ENCODE data around the gene TM9SF1.
A peak's percentile ranks its signal among the peaks of the same experiment; 100 is the strongest.

TM9SF1 gene, protein sequence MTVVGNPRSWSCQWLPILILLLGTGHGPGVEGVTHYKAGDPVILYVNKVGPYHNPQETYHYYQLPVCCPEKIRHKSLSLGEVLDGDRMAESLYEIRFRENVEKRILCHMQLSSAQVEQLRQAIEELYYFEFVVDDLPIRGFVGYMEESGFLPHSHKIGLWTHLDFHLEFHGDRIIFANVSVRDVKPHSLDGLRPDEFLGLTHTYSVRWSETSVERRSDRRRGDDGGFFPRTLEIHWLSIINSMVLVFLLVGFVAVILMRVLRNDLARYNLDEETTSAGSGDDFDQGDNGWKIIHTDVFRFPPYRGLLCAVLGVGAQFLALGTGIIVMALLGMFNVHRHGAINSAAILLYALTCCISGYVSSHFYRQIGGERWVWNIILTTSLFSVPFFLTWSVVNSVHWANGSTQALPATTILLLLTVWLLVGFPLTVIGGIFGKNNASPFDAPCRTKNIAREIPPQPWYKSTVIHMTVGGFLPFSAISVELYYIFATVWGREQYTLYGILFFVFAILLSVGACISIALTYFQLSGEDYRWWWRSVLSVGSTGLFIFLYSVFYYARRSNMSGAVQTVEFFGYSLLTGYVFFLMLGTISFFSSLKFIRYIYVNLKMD

DNA sequence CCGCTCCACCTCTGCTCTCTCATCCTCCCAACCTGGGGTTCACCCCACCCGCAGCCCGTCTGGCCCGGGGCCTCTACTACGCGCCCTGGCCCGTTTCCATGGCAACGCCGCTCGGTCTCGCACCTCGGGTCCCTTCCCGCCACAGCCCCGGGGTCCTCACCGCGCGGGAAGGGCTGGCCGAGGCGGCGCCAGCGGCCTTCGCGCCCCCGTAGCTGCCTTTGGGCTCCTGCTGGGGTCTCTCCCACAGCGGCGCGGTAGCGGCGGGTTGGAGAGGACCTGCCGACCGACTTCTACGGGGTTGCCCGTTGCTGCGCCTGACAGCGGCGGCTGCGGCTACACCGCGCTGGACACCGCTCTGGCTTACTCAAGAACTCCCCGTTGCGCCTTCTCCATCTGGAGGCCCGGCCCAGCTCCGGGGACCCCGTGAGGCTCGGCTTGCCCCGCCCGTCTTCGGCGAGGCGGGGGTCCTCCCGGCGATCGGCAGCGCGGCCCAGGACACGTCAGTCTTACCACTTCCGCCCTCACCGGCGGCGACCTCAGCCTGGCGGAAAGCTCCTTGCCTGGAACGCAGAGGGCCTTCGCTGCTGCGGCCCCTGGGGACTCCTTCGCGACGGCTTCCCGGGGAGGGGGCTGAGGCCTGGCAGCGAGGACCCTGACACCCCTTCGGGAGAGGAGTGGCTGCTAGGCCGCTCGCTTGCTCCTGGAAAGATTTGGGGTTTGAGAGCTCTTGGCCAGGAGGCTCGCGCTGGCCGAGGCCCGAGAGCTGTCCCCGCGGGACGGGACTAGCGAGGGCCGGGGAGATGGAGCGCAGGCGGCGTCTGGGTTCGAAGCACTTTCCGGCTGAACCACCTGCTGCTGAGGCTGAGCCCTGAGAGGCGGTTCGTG is at the start of gene TM9SF1:
Gene TM9SF1 (minus strand): TSS at position 256 of the 885 bp plus-strand sequence. CDS start 422 bp downstream, outside the sequence.
- DNase-seq (ENCODE audit: low read depth) = peak; percentile 73

DNA sequence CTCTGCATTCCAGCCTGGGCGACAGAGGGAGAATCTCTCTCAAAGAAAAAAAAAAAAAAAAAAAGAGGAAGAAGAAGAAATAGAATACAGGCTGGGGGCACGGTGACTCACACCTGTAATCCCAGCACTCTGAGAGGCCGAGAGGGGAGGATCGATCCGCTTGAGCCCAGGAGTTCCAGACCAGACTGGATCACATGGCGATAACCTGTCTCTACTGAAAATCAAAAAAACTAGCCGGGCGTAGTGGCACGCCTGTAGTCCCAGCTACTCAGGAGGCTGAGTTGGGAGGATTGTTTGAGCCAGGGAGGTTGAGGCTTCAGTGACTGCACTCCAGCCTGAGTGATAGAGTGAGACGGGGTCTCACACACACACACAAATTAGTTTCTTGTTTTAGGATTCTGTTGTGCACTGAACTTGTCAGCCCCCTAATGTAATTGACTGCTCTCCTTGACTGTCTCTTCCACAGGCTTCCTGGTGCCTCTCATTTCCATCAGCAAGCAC is 48.1 kb upstream of the TM9SF1 start:
- peak; percentile 24 for DNase-seq (ENCODE audit: low read depth)

DNA sequence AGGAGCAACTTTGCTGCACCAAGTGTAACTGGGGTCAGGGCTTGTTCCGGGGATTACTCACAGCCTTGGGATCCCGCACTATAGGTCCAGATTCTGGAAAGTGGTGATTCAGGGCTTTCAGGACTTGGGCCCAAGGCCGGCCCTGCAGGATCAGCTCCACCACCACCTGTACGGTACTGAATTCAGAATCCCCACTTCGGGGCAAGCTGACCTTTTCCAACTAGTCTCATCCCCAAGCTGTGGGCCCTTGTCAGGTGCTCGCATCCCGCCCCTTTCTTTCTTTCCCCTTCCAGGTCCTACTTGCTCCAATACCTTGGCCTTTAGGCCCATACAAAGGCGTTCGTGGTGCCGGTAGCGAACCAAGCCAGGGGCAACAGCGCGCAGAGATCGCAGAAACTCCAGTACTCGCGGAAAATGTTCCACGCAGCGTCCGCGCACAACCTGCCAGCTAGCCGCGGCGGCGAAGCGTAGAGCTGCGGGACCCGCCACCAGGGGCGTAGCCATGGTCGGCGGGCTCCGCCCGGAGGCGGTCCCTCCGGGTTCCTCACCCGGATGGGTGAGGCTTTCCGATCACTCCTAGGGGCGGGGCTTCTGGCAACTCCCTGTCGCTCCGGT is 46.7 kb upstream of the TM9SF1 start:
- DNase-seq (ENCODE audit: low read depth) = peak; percentile 91

DNA sequence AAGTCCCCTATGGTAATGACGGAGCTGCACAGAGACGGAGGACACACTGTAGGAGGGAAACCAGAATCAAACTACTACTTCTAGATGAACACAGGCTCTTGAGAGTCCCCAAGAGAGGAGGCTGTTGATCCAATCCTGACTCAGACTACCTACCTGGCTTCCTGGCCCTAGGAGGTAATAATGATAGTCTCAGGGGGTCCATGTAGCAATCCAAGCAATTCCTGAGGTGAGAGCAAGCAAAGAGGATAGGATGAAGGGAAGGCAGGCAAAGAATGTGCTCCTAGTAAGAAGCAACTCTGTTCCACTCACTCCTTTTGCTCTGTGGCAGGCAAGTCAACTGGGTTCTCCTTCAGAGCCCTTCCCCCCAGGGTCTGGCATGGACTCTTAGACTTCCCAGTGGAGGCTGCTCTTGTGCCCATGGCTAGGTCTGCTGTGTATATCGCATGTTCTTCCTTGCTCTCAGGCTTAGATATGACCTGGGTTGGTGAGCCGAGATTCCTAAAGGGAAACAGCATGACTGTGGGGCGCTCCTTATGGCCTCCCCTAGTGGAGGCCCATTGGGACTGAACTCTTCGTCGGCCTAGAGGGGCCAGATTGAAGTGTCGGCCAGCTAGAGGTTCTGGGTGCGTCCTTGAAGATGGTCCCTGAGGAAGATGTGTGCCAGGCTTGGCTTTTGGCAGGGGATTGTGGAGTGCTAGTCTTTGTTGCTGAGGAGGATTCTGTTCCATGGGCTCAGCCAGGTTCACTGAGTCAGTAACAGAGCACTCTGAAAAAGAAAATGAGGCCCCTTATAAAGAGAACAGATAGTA is 45.1 kb upstream of the TM9SF1 start:
- no peak for DNase-seq (ENCODE audit: low read depth)

DNA sequence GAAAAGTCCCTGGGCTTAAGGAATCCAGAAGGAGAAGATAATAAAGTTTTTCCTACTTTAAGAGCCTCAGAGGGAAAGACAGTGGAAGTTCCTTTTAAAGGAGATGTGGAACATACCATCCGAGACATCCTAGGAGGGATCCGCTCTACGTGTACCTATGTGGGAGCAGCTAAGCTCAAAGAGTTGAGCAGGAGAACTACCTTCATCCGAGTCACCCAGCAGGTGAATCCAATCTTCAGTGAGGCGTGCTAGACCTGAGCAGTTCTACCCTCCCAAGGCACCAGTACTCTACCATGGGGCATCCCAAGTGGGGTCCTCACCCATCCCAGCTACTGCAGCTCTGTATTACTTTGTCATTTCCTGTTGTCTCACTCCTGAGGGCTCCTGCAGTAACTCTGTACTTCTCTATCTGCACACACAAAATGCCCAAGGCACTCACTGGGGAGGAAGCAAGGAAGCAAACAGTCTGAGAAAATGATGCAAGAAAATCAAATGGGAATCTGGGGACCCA is 43.3 kb upstream of the TM9SF1 start:
- DNase-seq (ENCODE audit: low read depth) = no peak

DNA sequence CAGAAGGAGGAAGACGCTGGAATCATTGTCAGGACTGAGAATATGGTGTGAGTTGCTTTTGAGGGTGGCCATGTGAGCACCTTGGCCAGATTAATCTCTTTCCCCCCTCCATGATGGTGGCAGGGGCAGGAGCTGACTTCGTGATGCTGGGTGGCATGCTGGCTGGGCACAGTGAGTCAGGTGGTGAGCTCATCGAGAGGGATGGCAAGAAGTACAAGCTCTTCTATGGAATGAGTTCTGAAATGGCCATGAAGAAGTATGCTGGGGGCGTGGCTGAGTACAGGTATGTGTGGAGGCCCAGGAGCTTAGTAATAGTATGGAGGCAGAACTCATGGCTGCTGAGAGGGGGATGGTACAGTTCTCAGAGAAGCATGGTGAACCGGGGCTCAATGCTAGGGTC is 42.9 kb upstream of the TM9SF1 start:
- no peak for DNase-seq (ENCODE audit: low read depth)

DNA sequence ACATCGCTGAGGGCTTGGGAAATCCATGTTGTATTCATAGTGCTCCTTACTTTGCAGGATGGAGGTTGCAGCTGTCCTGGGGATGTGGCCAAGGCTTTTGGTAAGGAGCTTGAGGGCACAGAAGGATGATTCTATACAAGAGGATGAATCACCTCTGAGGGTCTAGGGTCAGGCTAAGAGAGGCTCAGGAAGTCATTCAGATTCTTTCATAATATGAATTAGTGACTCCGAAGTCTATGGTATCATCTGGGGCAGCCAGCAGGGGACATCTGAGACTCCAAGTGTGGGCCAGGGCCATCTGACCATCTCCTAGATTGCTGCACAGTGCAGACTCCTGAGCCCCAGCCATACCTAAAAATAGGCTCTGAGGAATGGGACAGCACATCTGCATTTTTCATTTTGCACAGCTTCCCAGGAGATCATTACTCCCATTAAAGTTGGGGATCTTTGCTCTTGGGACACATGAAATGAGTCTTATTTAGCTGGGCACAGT is 42.3 kb upstream of the TM9SF1 start:
- DNase-seq (ENCODE audit: low read depth) = no peak

DNA sequence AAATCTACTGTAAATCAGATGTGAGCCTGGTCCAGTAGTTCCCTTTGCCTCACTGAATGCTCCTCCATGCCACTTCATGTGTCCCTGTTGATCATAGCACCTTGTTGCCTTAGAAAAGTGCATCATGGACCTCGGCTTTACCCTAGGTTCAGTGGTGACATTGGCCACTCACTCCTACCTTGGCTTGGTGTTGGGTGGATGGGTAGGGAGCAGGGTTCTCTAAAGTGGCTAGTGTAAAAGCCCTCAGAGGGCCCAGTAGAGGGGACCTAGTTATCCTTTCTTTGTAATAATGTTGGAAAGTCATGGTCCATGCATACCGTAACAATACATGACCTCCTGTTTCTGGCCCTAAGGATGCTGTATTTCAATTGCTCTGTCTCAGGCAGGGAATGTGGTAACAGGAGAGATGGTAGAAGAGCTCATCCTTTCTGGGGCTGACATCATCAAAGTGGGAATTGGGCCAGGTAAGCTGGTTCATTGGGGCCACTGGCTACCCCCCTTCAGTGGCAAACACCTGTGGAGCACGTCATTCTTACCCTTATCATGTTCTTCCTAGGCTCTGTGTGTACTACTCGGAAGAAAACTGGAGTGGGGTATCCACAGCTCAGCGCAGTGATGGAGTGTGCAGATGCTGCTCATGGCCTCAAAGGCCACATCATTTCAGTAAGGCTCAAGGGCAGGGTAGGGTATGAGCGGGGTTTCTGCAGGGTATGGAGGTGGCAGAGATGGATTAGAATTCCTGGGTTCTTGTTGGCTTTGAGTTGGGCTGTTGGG is 41.6 kb upstream of the TM9SF1 start:
- DNase-seq (ENCODE audit: low read depth) = no peak

DNA sequence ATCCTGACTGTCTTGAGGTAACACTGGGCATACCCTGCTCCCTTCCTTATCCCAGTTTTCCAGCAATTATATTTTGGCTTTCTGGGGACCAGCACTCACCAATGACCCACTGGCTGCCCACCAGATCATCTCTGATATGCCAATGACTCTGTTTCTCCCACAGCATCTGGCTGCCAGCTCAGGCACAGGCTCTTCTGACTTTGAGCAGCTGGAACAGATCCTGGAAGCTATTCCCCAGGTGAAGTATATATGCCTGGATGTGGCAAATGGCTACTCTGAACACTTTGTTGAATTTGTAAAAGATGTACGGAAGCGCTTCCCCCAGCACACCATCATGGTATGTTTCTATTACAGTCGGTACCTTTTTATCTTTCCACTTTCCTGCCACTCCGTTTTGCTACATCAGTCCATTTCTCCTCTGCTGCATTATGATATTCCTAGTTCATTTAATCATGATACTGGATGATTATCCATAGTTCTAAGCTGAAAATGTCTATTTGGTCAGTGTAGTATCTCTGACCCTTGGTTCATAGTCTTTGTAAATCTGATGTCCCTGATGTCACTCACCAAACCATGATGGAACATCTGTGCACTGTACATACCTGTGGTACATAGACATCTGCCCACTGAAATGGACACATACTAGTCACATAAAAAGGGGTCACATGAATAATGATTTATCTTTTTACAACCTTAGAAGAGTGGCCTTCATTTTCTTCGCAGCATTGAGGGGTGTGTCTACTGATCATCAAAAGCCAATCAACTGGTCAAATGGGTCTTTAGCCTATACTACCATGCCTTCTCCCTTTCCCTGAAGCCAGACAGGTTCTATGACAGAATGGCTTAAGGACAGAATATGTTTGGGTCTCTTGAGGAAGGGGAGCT is 40.8 kb upstream of the TM9SF1 start:
- no peak for DNase-seq (ENCODE audit: low read depth)

DNA sequence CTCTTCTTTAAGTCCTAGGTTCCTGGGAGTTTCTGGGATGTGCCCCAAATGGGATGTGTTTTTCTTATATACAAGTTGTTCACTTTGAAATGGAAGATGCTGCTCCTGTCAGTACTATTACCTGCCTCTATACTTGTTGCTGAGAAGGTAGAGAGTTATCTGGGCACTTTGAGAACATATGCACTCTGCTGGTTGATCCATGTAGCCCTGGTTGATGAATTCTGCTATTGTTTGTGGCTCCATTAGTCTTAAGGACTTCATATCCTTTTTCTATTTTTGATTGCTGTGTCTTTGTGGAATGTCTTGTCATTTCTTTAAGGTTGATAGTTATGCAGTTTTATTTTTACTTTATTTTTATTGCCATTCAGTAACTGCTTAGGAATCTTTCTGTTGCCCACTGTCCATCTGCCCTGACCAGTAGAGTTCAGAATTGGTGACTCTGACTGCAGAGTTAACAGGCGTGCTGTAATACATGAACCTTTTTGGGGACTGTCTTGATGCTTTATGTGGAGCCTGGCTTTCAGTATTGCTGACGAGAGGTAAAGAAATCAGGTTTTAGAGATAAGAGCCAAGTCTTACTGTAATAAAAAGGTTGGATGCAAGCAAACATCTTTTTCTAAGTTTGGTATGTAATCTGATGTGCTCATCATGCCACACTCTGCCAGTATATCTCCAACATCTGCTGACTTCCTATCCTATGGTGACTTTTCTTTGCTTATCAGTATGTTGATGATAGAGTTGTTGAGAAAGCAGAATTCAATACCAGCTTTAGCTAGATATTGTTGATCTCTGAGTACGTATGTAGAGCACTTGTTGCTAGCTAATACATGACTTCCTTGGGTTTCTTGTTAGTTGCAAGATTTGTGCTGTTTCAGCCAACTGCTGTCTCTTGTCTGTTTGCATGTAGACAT is 39.1 kb upstream of the TM9SF1 start:
- DNase-seq (ENCODE audit: low read depth) = no peak

DNA sequence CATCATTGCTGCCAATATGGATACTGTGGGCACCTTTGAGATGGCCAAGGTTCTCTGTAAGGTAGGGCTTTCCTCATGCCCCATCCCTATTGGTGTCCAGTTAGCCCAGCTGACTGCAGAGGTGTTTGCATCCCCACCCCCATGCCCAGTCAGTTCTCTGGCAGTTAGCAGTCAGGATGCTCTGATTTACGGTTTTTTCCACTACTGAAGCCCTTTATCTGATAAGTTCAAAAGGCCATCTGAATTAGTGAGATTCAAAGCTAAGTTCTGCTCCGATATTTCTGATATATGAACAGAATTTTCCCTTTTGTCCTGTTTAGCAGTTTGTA is 38.3 kb upstream of the TM9SF1 start:
- DNase-seq (ENCODE audit: low read depth) = no peak

DNA sequence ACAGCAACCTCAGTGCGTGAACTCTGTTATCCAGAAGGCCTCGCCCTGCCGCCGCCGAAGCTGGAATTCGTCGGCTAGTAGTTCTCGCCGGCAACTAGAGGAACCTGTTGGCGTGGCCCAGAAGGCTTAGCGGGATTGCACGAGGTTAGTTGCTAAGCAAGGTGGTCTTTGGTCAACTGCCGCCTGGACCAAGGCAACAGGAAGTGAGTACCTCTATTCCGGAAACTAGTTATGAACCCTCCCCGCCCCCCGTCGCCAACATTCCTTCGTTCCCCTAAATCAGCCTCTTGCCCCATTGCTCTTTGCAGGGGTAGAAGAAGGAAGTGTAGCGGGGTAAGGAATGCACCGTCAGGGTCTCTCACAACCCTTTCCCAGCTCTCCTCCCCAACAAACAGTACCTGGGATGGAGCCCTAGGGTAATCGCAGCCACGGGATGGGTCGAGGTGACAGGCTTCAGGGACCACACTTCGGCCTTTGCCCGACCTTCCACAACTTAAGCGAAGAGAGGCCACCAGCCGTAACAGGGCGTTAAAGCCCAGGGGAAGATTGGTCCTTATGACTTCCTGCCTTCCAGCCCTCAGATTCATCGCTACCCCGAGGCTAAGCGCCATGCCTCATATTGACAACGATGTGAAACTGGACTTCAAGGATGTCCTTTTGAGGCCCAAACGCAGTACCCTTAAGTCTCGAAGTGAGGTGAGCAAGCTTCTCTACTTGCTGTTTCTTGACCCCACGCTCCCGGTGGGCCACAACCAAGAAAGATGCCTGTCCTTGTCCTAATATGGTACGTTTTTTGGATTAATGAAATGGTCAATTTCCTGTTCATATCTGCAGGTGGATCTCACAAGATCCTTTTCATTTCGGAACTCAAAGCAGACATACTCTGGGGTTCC is 37.6 kb upstream of the TM9SF1 start, which contains the start of gene GMPR2:
Gene GMPR2 (plus strand): TSS at position 285 of the 893 bp plus-strand sequence. CDS start 325 bp downstream, at position 610.
- DNase-seq (ENCODE audit: low read depth) = no peak

DNA sequence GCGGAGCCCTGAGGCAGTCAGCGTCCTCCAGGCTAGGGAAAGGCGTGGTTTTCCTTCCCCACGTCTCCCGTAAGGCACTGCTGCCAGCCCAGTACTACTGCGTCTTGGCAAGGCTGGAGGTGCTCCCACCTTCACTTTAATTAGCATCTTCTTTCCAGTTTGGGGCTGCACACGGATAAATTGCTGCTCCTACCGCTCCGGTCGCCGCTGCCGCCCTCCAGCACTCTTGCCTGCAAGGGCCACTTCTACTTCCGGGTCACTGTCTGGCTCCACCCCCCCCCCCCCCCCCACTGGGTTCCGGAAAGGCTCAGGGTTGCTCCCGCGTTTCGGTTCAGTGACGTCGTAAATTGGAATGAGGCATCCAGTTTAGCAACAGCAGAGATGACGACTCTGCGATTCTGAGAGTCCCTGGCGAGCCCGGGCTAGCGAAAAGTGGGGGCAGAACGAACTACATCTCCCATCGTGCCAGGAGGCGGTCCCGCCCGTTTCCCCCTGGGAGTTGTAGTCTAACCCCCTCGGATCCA is 36.9 kb upstream of the TM9SF1 start, which contains the start of gene NEDD8:
Gene NEDD8 (minus strand): TSS at position 247 of the 524 bp plus-strand sequence. CDS start 100 bp downstream, at position 147.
- DNase-seq (ENCODE audit: low read depth) = peak; percentile 94

DNA sequence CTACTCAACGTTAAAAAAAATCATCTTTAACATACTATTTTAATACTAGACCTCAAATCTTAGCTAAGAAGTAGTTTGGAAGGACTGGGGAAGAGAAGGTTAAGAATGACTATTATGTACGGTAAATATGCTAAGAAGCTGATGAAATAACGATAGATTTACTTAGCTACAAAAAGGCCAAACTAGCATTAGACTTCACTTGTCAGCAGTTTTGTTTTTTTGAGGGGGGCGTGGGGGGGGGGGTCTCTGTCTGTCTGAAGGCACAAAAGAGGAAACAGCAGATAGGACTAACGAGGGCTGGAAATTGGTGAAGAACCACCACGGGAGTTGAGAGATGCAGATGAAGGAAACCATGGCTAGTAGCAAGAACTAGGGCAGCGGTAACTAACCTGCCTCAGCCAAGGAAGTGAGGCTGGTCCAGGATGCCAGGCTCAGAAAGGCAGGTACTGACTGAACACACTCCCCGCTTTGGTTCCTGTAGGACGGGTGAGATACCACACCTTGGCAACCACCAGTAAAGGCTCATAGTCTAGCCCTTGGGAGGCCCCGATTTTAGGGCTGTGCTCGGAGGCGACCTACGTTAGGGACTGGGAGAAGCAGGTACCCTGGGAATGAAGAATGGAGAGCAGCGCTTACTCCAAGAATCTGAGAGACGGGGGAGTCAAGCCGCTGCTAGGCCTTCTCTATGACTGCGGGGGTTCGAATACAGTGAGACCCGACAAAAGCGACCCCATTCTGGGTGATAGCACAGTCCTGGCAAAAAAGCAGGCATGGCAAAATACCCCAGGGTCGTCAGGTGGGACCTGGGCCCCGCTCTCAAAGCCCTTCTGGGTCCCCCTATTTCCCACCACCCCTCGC is 36.3 kb upstream of the TM9SF1 start:
- no peak for DNase-seq (ENCODE audit: low read depth)

DNA sequence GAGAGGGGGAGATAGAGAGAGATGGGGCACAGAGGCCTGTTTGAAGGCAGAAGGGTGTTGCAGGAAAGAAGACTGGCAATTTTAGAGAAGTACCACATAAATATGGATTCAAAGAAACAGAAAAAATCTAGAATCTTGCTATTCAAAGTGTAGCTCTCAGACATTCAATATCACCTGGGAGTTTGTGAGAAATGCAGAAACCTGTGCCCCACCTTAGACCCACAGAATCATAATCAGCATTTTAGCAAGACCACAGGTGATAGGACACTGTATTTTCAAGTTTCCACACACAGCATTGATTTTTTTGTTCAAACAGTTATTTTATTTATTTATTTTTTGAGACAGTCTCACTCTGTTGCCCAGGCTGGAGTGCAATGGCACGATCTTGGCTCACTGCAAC is 33.7 kb upstream of the TM9SF1 start:
- DNase-seq (ENCODE audit: low read depth) = no peak

Measured in HS-27A (cell line).